Stimulated activated naive B cell treated with anti-CD40 and anti-IgM and Interleukin-4, amounts not matched to agents 10 μg/mL and 1 μg/mL and 100 μg/mL, for 72 hours (primary cell): ENCODE data around the gene JUN.
"Not testable (repeated sequence)": the region's sequence is repeated elsewhere in the genome, so short reads cannot be mapped to it uniquely, and the experiment has no call there.

ENCODE experiments used
- ATAC-seq, 2 donors: fragments of 150-1000 bp; cut with Tn5 transposase; replicated peaks; 2 replicates each; pipeline ENCODE4 v1.10.0; 2021; ENCODE audit warnings: moderate library complexity in 1 of 2
- DNase-seq: peaks from one replicate; pipeline ENCODE4 v3.0.0; 2021
- H3K27ac Mint-ChIP-seq: one replicate; pipeline ENCODE4 v1.8.0; 2022; ENCODE audit warnings: mild to moderate bottlenecking, mixed read lengths
- H3K27me3 Mint-ChIP-seq, 2 donors: one replicate each; pipeline ENCODE4 v1.8.0; 2022; ENCODE audit warnings: mixed read lengths in 2 of 2
- H3K36me3 Mint-ChIP-seq, 2 donors: one replicate each; pipeline ENCODE4 v1.8.0; 2022; ENCODE audit warnings: mixed read lengths in 2 of 2, mild to moderate bottlenecking in 1 of 2
- H3K4me1 Mint-ChIP-seq, 2 donors: one replicate each; pipeline ENCODE4 v1.8.0; 2022; ENCODE audit warnings: mixed read lengths in 2 of 2, mild to moderate bottlenecking in 1 of 2
- H3K4me3 Mint-ChIP-seq, 2 donors: one replicate each; pipeline ENCODE4 v1.8.0; 2022; ENCODE audit warnings: mild to moderate bottlenecking in 2 of 2, mixed read lengths in 2 of 2, moderate library complexity in 1 of 2
- H3K9me3 Mint-ChIP-seq, 2 donors: one replicate each; pipeline ENCODE4 v1.8.0; 2022; ENCODE audit warnings: mixed read lengths in 2 of 2, mild to moderate bottlenecking in 1 of 2

JUN gene

GRCh38 chr1:58814251-58815068, 30.6 kb upstream of the JUN start:
- Mint-ChIP-seq H3K4me1 (peaks cover 35 to 62% of the 10 kb centered on the region in 2 donors), H3K36me3 (no peaks in the 10 kb centered on the region), H3K27ac (peak overlapping the region; percentile 71), H3K9me3 (no peaks in the 10 kb centered on the region), H3K27me3 (no peaks in the 10 kb centered on the region), H3K4me3 (peak overlapping the region; percentile 88 to 95)
- ATAC-seq (no peak), DNase-seq (no peak)

GRCh38 chr1:58813801-58814200, 30.0 kb upstream of the JUN start:
- ATAC-seq (no peak), DNase-seq (no peak)
- Mint-ChIP-seq H3K9me3 (no peaks in the 10 kb centered on the region), H3K4me1 (peaks cover 36 to 60% of the 10 kb centered on the region in 2 donors), H3K4me3 (peak overlapping the region in 1 of 2 donors; percentile 25), H3K36me3 (no peaks in the 10 kb centered on the region), H3K27me3 (no peaks in the 10 kb centered on the region), H3K27ac (no peak overlapping the region)

- DNase-seq = no peak
- H3K9me3 Mint-ChIP-seq = no peaks in the 10 kb centered on the region
- no peaks in the 10 kb centered on the region for H3K36me3 Mint-ChIP-seq
- H3K27me3 Mint-ChIP-seq = no peaks in the 10 kb centered on the region
- ATAC-seq = no peak
- H3K4me1 Mint-ChIP-seq = peaks cover 36 to 61% of the 10 kb centered on the region in 2 donors
- H3K4me3 Mint-ChIP-seq = peak overlapping the region in 1 of 2 donors; percentile 25
- H3K27ac Mint-ChIP-seq = no peak overlapping the region
These were observed 29.5 kb upstream of the JUN start for GRCh38 chr1:58813361-58813760.

GRCh38 chr1:58812926-58813325, 29.1 kb upstream of the JUN start:
- Mint-ChIP-seq H3K9me3 (no peaks in the 10 kb centered on the region), H3K4me1 (peaks cover 40 to 65% of the 10 kb centered on the region in 2 donors), H3K27me3 (no peaks in the 10 kb centered on the region), H3K4me3 (no peak overlapping the region), H3K27ac (no peak overlapping the region), H3K36me3 (no peaks in the 10 kb centered on the region)
- DNase-seq (no peak), ATAC-seq (no peak)

- DNase-seq (no peak), ATAC-seq (no peak)
- Mint-ChIP-seq H3K27ac (peak overlapping the region; percentile 52), H3K4me3 (no peak overlapping the region), H3K9me3 (no peaks in the 10 kb centered on the region), H3K36me3 (no peaks in the 10 kb centered on the region), H3K4me1 (peaks cover 43 to 70% of the 10 kb centered on the region in 2 donors), H3K27me3 (no peaks in the 10 kb centered on the region)
These were observed 28.6 kb upstream of the JUN start for GRCh38 chr1:58812468-58812867.

GRCh38 chr1:58811303-58811702, 27.5 kb upstream of the JUN start:
- peaks cover 49 to 76% of the 10 kb centered on the region in 2 donors for H3K4me1 Mint-ChIP-seq
- no peak overlapping the region for H3K27ac Mint-ChIP-seq
- no peak overlapping the region for H3K4me3 Mint-ChIP-seq
- no peak for DNase-seq
- H3K9me3 Mint-ChIP-seq = no peaks in the 10 kb centered on the region
- ATAC-seq = no peak
- no peaks in the 10 kb centered on the region for H3K36me3 Mint-ChIP-seq
- no peaks in the 10 kb centered on the region for H3K27me3 Mint-ChIP-seq

- Mint-ChIP-seq H3K36me3 (peaks cover 0 to 3% of the 10 kb centered on the region in 2 donors), H3K27ac (no peak overlapping the region), H3K4me3 (no peak overlapping the region), H3K9me3 (no peaks in the 10 kb centered on the region), H3K27me3 (no peaks in the 10 kb centered on the region), H3K4me1 (peaks cover 54 to 81% of the 10 kb centered on the region in 2 donors)
- DNase-seq = no peak
- no peak for ATAC-seq
These were observed 25.6 kb upstream of the JUN start for GRCh38 chr1:58809325-58810010.

GRCh38 chr1:58808077-58808476, 24.2 kb upstream of the JUN start:
- Mint-ChIP-seq H3K9me3 (no peaks in the 10 kb centered on the region), H3K27me3 (no peaks in the 10 kb centered on the region), H3K4me1 (peaks cover 48 to 68% of the 10 kb centered on the region in 2 donors), H3K4me3 (no peak overlapping the region), H3K27ac (no peak overlapping the region), H3K36me3 (peaks cover 0 to 3% of the 10 kb centered on the region in 2 donors)
- DNase-seq (no peak), ATAC-seq (no peak)

- peaks cover 2 to 3% of the 10 kb centered on the region in 2 donors for H3K36me3 Mint-ChIP-seq
- H3K4me1 Mint-ChIP-seq = peaks cover 39 to 63% of the 10 kb centered on the region in 2 donors
These were observed 22.1 kb upstream of the JUN start for GRCh38 chr1:58805716-58806571.

GRCh38 chr1:58804853-58805565, 21.2 kb upstream of the JUN start:
- ATAC-seq (peak; percentile 9 to 28), DNase-seq (no peak)
- H3K27ac Mint-ChIP-seq = peak overlapping the region; percentile 76
- H3K36me3 Mint-ChIP-seq = peaks cover 2 to 3% of the 10 kb centered on the region in 2 donors
- H3K27me3 Mint-ChIP-seq = no peaks in the 10 kb centered on the region
- peaks cover 0 to 1% of the 10 kb centered on the region in 2 donors for H3K9me3 Mint-ChIP-seq
- H3K4me1 Mint-ChIP-seq = peaks cover 38 to 59% of the 10 kb centered on the region in 2 donors
- H3K4me3 Mint-ChIP-seq = no peak overlapping the region

More at GRCh38 chr1:58805716-58806571, 22.1 kb upstream of the JUN start:
- Mint-ChIP-seq H3K4me3 (peak overlapping the region in 1 of 2 donors; percentile 52), H3K27me3 (no peaks in the 10 kb centered on the region), H3K27ac (peak overlapping the region; percentile 76), H3K9me3 (peaks cover 0 to 1% of the 10 kb centered on the region in 2 donors)
- DNase-seq = no peak
- peak; percentile 75 to 82 for ATAC-seq

GRCh38 chr1:58803858-58804257, 20.0 kb upstream of the JUN start:
- peaks cover 39 to 48% of the 10 kb centered on the region in 2 donors for H3K4me1 Mint-ChIP-seq
- DNase-seq (no peak), ATAC-seq (no peak)
- H3K4me3 Mint-ChIP-seq = no peak overlapping the region
- H3K27me3 Mint-ChIP-seq = no peaks in the 10 kb centered on the region
- H3K27ac Mint-ChIP-seq = no peak overlapping the region
- peaks cover 0 to 1% of the 10 kb centered on the region in 2 donors for H3K9me3 Mint-ChIP-seq
- H3K36me3 Mint-ChIP-seq = peaks cover 3 to 6% of the 10 kb centered on the region in 2 donors

GRCh38 chr1:58802640-58803399, 19.0 kb upstream of the JUN start:
- Mint-ChIP-seq H3K27me3 (no peaks in the 10 kb centered on the region), H3K4me3 (no peak overlapping the region), H3K36me3 (peaks cover 3 to 8% of the 10 kb centered on the region in 2 donors), H3K9me3 (peaks cover 0 to 1% of the 10 kb centered on the region in 2 donors), H3K4me1 (peaks cover 34 to 40% of the 10 kb centered on the region in 2 donors), H3K27ac (no peak overlapping the region)
- ATAC-seq (no peak), DNase-seq (no peak)

GRCh38 chr1:58801286-58801685, 17.4 kb upstream of the JUN start:
- not testable (repeated sequence) for ATAC-seq, DNase-seq, H3K4me3 Mint-ChIP-seq, H3K36me3 Mint-ChIP-seq, H3K27ac Mint-ChIP-seq, H3K27me3 Mint-ChIP-seq, H3K9me3 Mint-ChIP-seq
- H3K4me1 Mint-ChIP-seq = peaks cover 21 to 24% of the 10 kb centered on the region in 2 donors
